Superior temporal gyrus (tissue), 1 donor: ENCODE measurements around the gene SOX5.

Source experiments
- DNase-seq: peaks from one replicate; pipeline ENCODE4 v3.0.0-alpha.2; 2016; ENCODE audit errors: extremely low spot score

Gene SOX5

DNA sequence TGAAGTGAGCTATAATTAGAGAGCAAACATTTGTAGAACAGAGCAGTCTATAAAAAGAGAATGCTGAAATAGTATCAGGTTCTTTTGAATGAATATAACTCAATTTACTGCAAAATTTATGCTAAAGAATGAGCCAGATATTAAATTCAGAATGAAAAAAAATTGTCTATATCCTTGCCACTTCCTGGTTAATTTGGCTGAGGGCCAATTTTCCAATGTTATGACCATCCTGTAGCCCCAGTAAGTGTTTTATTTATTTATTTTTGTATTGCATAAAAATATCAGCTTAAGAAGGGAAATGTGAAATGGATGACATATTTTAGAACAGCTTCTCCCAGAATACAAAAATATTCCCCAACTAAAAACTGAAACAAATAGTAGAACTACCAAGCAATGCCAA, 263.4 kb downstream of the SOX5 start:
- no peak for DNase-seq

DNA sequence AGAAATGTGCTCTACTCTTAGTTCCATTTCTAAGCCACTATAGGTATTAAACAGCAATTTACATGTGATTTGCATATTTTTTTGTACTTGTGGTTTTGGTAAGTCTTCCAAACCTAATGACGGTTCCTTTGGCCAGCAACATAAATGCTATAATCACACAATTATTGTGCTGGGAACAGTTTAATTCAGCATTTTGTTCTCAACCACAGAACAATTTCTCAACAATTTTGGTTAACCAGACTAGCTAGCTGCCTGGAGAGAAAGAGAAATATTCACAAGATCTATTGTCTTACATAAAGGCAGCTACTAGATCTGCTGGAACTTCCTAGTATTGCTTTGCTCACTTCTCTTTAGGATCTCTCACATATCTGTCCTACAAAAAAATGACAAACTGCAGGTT, 265.3 kb downstream of the SOX5 start:
- no peak for DNase-seq

DNA sequence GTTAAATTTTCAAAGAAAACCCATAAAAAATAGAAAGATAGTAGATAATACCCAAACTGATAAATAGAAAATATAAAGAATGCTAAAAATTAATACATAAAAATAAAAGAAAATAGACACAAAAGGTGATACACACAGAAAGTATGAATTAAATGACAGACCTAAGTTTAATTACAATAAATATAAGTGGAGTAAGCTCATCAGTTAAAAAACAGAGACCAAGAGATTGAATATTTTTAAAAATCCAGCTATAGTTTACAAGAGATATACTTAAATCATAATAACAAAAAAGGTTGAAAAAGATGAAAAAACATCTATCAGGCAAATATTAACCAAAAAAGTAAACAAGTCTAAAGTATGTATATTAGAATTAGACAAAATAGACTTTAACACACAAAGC, 268.2 kb downstream of the SOX5 start:
- no peak for DNase-seq

DNA sequence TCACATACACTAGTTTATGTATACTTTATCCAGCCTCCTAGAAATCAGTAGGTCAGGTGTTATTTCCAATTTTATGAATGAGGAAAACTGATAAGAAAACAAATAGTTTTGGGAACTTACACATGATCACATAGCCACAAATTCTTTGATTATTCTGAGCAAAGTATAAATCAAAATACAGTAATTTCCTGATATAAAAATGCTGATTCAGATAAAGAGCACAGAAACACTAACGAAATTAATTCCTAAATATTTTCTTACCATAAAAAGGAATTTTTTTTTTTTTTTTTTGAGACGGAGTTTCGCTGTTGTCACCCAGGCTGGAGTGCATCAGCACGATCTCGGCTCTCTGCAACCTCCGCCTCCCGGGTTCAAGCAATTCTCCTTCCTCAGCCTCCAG, 275.4 kb downstream of the SOX5 start:
- no peak for DNase-seq

DNA sequence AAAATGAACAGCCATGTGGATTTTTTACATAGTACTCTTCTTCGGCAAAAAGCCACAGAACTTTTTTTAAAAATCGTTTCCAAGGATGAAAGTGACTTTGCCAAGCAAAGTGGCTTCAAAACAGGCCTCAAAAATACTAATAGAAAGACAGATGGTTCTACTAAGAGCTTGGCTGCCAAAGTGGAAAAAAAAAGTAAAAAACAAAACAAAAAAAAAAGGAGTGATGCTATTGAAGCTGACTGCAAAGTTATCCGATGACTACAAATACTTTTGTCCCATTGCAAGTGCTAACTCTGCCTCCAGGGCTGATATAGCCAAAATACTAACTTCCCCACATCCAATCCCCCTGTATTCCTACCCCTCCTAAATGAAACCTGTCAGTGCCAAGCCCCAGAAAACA, 277.6 kb downstream of the SOX5 start:
- DNase-seq, result no peak

DNA sequence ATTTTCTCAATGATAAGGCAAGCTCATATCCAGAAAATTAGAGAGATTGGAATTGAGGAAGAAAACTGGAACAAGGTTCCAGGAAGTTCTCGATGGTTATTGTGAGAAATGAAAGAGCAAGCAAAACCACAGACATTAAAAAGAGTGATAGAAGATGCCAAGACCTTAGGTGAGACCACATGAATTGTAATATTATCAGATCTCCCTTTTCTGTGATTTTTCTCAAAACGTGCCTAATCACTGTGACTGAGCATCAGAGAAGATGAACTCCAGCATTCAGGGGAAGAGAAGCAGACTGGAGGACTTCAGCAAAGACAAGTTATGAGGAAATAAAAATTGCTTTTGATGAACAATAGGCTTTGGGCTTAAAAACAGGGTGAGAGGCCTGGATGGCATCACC, 278.8 kb downstream of the SOX5 start:
- no peak for DNase-seq

DNA sequence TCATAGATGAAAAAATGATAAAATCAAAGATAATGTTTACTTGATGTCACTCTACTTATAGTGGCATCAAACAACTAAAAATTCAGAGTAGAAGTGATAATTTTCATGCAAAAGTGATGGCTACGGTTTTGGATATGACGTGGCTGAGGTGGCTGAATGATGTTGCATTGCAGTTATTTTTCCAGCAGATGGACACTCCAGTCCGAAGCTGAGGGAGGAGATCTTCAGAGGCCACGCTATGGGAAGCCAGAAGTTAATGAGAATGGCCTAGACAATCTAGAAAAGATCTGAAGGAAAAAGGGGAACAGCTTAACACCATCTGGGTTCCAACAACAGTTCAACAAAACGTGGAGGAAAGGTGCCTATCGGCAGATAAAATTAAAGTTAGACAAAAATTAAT, 279.8 kb downstream of the SOX5 start:
- DNase-seq, result no peak

DNA sequence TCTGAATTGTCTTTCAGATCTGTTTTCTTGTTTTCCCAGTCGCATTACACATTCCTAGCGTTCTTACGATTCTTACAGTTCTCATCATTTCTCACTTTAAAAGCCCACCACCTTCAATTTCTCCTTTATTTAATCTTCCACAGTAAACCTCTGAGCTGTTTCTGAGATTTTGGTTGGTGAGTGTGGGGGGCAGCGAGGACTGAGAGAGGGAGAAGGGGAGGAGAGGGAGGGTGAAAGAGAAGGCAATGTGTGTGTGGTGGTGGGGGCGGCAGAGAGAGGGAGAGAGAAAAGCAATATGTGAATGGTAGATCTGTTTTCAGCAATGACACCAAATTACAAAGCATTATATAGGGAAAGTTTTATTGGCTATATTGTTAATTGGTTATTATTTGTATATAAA, 282.6 kb downstream of the SOX5 start:
- no peak for DNase-seq

DNA sequence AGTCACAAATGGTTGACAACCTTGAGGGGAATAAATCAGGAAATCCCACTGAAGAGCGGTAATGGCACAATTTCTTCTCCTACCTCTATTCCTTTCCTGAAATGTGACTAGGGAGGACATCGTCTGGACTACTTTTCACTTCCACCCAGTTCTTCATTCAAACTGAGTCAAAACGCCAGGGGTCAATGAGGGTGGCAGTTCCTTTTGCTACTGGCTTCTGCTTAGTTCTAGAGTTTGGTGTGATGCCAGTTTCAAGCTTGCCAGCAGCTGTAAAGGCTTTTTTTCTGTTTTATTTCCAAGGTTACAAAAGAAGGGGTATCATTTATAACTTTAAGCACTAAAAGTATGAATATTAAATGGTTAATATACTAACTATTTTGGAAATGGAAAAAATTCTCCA, 286.5 kb downstream of the SOX5 start:
- no peak for DNase-seq

DNA sequence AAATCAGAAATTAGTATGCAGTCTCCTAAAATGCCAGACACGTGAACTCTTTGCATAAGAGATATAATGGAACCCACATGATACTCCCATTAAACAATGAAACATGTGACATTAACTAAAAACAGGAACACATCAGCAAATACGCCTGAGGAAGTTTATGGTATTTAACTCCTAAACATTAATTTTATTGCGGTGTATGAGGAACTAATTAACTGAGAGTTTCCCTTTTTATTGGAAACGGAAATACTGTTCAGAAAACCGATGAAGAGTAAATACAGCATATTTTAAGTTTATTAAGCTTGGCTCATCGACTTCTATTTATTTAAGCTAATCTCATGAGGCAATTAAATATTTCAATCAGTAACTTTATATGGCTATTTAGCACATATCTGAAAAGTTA, 290.3 kb downstream of the SOX5 start:
- DNase-seq, result no peak

DNA sequence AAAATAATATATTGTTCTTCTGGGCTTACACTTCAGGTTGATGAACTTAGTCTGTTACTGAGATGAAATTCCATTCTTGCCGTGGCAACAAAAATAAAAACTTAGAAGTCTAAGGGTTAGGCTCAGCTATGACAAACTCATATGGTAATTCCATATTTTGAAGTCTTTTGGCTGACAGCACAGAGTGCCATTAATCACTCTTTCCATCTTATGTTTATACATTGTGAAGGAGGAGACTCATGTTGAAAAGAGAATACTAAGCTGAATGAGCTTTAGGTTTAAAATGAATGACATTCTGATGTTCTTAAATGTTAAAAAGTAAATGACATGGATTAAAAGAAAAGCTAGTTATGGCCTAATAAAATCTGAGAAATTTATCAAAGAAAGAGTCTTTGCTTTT, 291.9 kb downstream of the SOX5 start:
- no peak for DNase-seq

DNA sequence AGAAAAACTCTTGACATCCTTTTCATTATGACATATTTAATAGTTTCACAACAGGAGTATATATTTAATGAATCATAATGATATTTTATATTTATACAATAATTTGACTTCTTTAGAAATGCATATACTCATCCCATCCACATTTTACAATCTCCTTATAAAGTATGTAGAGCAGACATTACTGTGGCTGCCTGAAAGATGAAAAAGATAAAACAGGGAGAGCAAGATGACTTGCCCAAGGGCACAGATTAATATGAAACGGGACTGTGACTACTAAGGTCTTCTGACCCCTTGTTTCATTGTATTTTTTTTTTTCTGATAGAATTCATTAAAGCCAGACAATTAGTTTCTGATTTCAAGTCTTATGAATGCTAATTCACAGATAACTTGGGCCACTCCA, 293.6 kb downstream of the SOX5 start:
- DNase-seq, result no peak

DNA sequence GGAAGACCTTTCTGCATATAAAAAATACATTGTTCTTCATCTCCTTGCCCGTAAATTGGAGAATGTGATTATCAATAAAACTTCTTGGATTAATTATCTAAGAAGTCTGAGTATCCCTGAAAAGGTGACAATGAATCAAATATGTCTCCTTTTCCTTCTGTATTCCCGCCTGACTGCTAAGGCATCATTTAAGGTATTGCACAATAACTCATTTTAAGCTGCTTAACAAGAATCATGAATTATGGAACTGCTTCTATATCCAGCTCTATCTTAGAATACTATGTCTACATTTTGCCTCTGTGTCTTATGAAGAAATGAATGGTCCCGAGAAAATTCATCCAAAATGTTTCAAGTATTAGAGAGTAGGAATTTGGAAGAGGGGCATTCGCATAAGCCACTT, 294.4 kb downstream of the SOX5 start:
- no peak for DNase-seq

DNA sequence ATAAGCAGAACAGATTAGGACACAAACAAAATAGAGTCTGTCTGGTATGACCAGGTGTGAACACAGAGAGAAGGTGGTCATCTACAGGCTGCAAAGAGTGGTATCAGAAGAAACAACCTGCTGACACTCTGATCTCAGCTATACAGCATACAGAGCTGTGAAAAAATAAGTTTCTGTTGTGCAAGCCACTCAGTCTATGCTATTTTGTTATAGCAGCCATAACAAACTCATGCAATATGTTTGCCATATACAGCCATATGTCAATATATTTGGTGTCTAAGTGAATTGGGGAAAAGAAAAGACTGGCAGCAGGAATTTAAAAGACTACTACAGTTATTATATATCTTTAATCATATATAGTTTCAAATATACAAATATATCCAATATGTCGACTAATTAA, 300.9 kb downstream of the SOX5 start:
- DNase-seq, result no peak

DNA sequence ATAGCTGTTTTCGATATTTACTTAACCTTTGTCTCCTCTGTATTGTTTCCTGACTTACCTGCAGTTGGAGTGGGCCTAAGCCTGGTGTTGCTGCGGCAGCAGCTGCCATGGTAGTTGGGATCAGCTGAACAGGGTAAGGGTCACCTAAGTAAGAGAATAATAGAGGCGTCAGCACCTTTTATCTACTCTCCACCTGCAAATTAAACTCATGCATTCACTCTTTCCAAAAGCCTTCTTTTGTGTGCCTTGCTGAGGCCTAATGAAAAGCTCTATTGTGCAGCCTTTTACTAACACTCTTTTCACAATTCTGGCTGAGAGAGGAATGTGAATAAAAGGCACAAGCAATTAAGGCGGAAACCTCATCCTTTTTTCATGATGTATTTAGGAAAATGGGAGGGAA, 308.7 kb downstream of the SOX5 start:
- DNase-seq, result peak; percentile 45

DNA sequence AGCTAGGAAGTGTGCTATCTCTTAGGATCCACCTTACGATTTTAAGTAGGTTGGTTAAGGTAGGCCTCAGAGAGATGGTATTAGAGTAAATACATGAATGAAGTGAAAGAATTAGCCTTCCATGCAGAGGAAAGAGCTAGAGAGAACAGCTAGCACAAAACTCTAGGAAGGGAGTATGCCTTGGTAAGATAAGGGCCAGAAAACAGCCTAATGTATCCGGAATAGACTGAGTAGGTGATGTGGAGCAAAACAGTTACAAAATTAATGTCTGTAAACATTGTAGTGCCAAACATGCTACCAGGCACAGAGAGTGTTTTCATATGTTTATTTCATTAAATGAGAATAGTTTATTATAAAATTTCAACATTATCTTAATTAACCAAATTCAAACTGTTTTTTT, 315.1 kb downstream of the SOX5 start:
- no peak for DNase-seq

DNA sequence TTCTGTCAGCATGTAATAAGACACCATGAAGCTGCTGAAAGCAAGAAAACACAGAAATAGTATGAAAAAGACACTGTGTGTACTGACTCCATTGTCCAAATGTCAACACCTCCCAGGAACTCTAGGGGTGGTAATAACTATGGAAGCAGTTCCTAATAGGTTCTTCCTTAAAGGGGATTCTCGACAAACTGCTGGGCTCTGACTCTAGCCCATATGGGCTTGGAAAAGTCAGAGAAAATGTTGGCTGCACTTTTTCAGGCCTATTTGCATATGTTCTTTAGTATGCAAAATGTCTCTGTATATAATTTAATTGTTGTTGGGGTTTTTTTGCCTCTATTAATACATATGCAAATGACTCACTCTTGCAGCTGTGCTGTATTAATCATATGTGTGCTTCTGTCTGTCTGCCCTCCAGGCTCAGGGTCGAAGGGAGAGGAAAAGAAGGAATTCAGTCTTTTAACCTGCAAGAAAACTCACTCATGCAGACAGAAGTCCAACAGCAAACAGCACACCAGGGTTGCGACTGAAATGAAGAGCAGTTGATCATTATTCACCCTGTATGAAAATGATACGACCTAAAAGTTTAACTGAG, 317.6 kb downstream of the SOX5 start:
- DNase-seq, result no peak

DNA sequence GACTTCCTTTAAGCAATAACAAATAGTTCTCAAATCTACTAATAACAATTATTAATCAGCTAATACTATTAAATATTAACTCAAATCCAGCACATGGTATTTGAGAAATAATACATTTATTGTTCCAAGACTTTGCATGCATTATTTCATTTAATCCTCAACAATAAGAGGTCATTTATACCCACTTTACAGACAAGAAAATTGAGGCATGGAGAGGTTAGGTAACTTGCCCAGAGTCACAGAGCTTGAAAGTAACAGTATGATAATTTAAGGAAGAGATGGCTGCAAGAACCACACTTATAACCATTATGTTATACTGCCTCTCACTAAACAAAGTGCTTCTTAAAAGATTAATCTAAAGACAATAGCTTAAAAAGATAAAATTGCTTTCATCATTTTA, 318.9 kb downstream of the SOX5 start:
- no peak for DNase-seq

DNA sequence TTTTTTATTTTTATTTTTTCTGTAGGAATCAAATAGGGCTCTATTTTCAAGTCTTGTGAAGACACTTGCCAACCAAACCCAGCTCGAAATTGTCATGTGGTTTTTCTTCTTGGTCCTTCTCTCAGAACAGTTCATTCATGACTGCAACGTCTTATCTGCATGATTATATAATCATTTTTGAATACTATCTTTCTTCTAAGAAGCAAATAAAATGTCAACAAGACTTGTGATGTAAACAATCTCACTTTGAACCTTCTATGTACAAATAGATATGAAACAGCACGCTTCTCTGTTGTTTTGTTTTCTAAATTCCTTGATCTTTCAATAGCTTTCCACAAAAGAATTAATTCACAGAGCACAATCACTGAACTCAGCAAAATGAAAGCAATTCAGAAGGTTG, 320.7 kb downstream of the SOX5 start:
- DNase-seq, result peak; percentile 68

DNA sequence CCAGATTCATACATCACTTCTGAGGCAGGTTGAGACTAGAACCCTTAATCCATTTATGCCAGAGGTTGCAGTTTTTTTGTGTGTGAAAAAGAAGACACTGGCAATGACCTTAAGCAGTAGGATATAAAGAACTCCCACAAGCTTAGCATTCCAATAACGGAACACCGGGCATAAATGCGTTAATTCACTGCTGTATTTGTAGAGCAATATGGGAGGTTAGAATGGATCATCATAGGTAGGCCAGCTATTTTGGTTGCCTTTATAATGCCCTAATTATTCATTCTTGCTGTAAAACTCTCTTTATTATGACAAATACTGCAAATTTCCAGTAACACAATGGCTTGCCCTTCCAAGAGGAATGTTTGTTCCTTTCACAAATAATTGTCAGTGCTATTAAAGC, 322.7 kb downstream of the SOX5 start:
- no peak for DNase-seq

DNA sequence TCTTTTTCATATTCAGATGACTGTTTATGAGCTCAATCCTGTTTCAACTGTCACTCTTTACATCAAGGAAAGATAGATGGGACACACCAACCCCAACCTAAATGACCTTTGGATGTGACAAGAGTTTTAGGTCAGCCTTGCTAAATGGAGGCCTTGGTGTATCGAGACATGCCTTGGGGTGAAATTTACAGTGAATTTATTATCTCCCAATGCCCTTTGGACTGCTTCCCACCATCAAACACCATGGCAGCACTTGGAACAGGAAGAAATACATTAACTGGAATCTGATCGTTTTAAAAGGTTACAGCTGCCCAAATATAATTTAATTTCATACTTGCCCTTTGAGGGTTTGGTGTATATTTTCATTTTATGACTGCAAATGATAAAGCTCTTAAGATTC, 327.6 kb downstream of the SOX5 start:
- no peak for DNase-seq

DNA sequence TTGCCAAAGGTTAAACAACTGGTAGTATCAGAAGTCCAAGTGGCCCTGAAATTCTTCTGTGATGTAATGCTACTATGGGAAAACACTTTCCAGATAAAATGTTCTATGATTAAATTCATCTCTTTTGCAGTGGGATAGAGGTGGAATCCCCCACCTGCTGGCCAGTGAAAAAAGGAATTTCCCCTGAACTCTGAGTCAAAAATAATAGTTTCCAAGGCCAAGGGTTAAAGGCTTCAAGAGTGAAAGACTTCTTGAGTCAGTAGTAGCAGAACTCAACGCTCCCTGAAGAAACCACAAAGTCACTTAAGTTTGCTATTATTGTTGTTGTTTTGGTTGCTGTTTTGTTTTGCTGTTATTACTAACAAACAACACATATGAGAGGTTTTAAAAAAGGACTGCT, 330.8 kb downstream of the SOX5 start:
- DNase-seq, result no peak

DNA sequence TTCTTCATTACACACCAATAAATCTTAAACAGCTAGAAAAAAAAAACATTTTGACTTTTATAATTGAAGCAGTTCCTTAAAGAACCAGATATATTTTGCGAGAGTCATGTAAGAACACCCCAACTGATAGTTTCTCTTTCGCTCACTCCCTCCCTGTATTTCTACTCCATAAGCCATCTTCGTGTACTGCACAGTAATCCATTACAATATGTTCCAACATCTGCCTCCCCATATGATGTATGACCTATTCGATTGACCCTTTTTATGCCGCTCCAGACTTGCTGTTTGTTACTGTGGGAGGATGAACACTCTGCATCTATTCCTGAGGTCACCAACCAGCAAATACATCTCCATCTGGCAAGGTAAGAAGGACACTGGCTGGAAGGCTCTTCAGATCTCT, 331.7 kb downstream of the SOX5 start:
- no peak for DNase-seq

DNA sequence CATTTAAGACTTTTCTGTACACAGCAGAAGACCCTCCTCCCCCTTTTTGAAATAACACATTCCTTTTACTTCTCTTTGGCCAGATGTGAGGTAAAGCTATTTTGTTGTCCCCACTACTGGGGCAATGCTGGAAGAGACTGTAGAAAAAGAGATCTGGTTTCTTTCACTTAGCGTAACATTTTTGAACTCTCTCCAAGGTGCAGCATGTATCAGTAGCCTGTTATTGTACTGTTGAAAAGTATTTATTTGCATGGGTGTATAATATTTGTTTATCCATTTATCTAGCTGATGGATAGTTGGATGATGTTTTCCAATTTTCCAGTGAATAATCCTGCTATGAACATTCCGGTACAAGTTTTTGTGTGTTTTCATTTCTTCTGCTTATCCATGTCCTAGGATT, 335.2 kb downstream of the SOX5 start:
- no peak for DNase-seq

DNA sequence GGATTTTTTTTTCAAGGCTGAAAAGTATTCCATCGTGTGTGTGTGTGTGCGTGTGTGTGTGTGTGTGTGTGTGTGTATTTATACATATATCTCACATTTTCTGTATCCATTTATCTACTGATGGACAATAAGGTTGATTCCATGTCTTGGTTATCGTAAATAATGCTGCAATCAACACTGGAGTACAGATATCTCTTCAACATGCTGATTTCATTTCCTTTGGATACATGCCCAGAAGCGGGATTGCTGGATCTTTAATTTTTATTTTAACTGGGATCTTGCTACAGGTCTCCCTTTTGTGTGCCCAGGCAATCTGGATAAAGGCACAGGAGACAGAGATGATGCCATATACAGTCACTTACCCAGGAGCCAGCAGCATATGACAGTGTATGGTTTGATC, 338.1 kb downstream of the SOX5 start:
- DNase-seq, result no peak
